Mesenchymal stem cell (in vitro differentiated cells and primary cell): ENCODE data around the gene TRPC6.

Experiments
- DNase-seq: peaks from one replicate; pipeline ENCODE4 v3.0.0-alpha.2; 2013
- H2AFZ ChIP-seq: one replicate; pipeline ENCODE4 v1.6.1; 2013; ENCODE audit warnings: low read depth, mild to moderate bottlenecking, control low read depth, inconsistent platforms, low read length, moderate library complexity
- H2AK5ac ChIP-seq: 2 replicates; pipeline ENCODE4 v1.6.1; 2013; ENCODE audit warnings: low read length, moderate library complexity, mild to moderate bottlenecking, inconsistent platforms; ENCODE audit not compliant: severe bottlenecking
- H2BK120ac ChIP-seq: one replicate; pipeline ENCODE4 v1.6.1; 2013; ENCODE audit warnings: low read depth, mild to moderate bottlenecking, inconsistent platforms, low read length, moderate library complexity
- H2BK12ac ChIP-seq, 2 experiments: one replicate each; pipeline ENCODE4 v1.6.1; 2013; ENCODE audit warnings: inconsistent platforms in 2 of 2, low read length in 2 of 2, mild to moderate bottlenecking in 2 of 2, moderate library complexity in 2 of 2, control low read depth in 1 of 2
- H2BK15ac ChIP-seq: one replicate; pipeline ENCODE4 v1.6.1; 2013; ENCODE audit warnings: mild to moderate bottlenecking, low read depth, inconsistent platforms; ENCODE audit not compliant: poor library complexity, severe bottlenecking
- H2BK5ac ChIP-seq: 2 replicates; pipeline ENCODE4 v1.6.1; 2013; ENCODE audit warnings: low read depth, mild to moderate bottlenecking, low read length, control low read depth, inconsistent platforms; ENCODE audit not compliant: poor library complexity, severe bottlenecking
- H3K14ac ChIP-seq, 2 experiments: one replicate each; pipeline ENCODE4 v1.6.1; 2013; ENCODE audit warnings: inconsistent platforms in 2 of 2, low read length in 2 of 2, control low read depth in 1 of 2, mild to moderate bottlenecking in 1 of 2, moderate library complexity in 1 of 2
- H3K18ac ChIP-seq, 2 experiments: one replicate each; pipeline ENCODE4 v1.6.1; 2013; ENCODE audit warnings: inconsistent platforms in 2 of 2, low read length in 2 of 2, control low read depth in 1 of 2, low read depth in 1 of 2, mild to moderate bottlenecking in 1 of 2
- H3K23ac ChIP-seq, 2 experiments: one replicate each; pipeline ENCODE4 v1.6.1; 2013; ENCODE audit warnings: inconsistent platforms in 2 of 2, low read length in 2 of 2, mild to moderate bottlenecking in 2 of 2, moderate library complexity in 2 of 2, control low read depth in 1 of 2
- H3K27ac ChIP-seq: 2 replicates; pipeline ENCODE4 v1.5.1; 2013; ENCODE audit warnings: mild to moderate bottlenecking, moderate library complexity, low read length, control low read depth, inconsistent platforms; ENCODE audit not compliant: poor library complexity, severe bottlenecking
- H3K27me3 ChIP-seq, 2 experiments: 2 replicates each; pipeline versions ENCODE4 v1.6.1 to v1.7.0; 2013; ENCODE audit warnings: low read length in 2 of 2, mild to moderate bottlenecking in 2 of 2, moderate library complexity in 2 of 2, control low read depth in 1 of 2, inconsistent platforms in 1 of 2; ENCODE audit not compliant: control insufficient read depth in 1 of 2, insufficient read depth in 1 of 2
- H3K36me3 ChIP-seq, 2 experiments: 2 replicates each; pipeline versions ENCODE4 v1.6.1 to v1.7.0; 2013; ENCODE audit warnings: low read length in 2 of 2, control low read depth in 1 of 2, inconsistent platforms in 1 of 2, low read depth in 1 of 2, mild to moderate bottlenecking in 1 of 2; ENCODE audit not compliant: insufficient read depth in 2 of 2, control insufficient read depth in 1 of 2
- H3K4ac ChIP-seq, 2 experiments: one replicate each; pipeline ENCODE4 v1.6.1; 2013; ENCODE audit warnings: inconsistent platforms in 2 of 2, low read length in 2 of 2, mild to moderate bottlenecking in 2 of 2, moderate library complexity in 2 of 2, control low read depth in 1 of 2, low read depth in 1 of 2
- H3K4me1 ChIP-seq: 2 replicates; pipeline ENCODE4 v1.6.1; 2013; ENCODE audit warnings: low read depth, low read length, control low read depth; ENCODE audit not compliant: control insufficient read depth, insufficient read depth
- H3K4me2 ChIP-seq: 2 replicates; pipeline ENCODE4 v1.6.1; 2013; ENCODE audit warnings: low read length, mild to moderate bottlenecking, inconsistent platforms; ENCODE audit not compliant: poor library complexity, severe bottlenecking
- H3K4me3 ChIP-seq, 2 experiments: 2 replicates each; pipeline versions ENCODE4 v1.5.1 to v1.7.0; 2013; ENCODE audit warnings: low read length in 2 of 2, mild to moderate bottlenecking in 2 of 2, control low read depth in 1 of 2, low read depth in 1 of 2; ENCODE audit not compliant: insufficient read depth in 1 of 2
- H3K79me1 ChIP-seq: replicated peaks from 2 replicates; pipeline ENCODE4 v1.6.1; 2013; ENCODE audit warnings: mild to moderate bottlenecking, control low read depth, low read length, inconsistent platforms; ENCODE audit not compliant: poor library complexity, severe bottlenecking
- H3K9ac ChIP-seq: 2 replicates; pipeline ENCODE4 v1.7.0; 2013; ENCODE audit warnings: mild to moderate bottlenecking, low read length, moderate library complexity
- H3K9me3 ChIP-seq: 2 replicates; pipeline ENCODE4 v1.7.0; 2013; ENCODE audit warnings: mild to moderate bottlenecking, low read length; ENCODE audit not compliant: control insufficient read depth
- H4K8ac ChIP-seq: one replicate; pipeline ENCODE4 v1.6.1; 2013; ENCODE audit warnings: inconsistent platforms, mild to moderate bottlenecking, low read length, moderate library complexity
- H4K91ac ChIP-seq: one replicate; pipeline ENCODE4 v1.6.1; 2013; ENCODE audit warnings: mild to moderate bottlenecking, low read length, inconsistent platforms
- WGBS: methylation state at CpG from one replicate; pipeline ENCODE4 v1.1.7; 2013; ENCODE audit warnings: mixed read lengths; 5-methylcytosine and 5-hydroxymethylcytosine counted together

Gene TRPC6

DNA sequence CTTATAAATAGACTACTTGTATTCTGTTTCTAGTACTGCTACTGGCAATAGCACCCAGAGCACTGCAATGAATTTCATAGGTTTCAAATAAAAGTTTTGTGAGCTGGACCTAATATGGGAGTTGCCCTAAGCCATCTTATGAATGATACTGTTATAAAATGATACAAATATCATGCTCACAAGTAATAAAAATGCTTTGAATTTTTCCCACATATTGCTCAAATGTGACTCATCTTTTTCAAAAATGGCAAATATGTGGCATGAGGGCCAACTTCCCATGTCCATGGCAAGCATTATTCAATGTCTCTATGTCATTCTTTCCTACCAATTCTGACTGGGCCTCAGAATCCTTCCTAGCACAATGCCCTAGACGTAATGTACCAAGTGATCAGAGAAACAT is 137.6 kb downstream of the TRPC6 start:
- no peak overlapping the region for H2AFZ ChIP-seq
- no peak overlapping the region for H4K91ac ChIP-seq
- H3K9ac ChIP-seq = no peak overlapping the region
- H2AK5ac ChIP-seq = no peak overlapping the region
- H3K9me3 ChIP-seq = no peaks in the 10 kb centered on the region
- H3K27ac ChIP-seq = no peak overlapping the region
- H2BK12ac ChIP-seq = no peak overlapping the region
- H3K23ac ChIP-seq = no peak overlapping the region
- peaks cover 2% of the 10 kb centered on the region for H3K4me1 ChIP-seq
- H3K4me2 ChIP-seq = no peak overlapping the region
- WGBS = no CpG with 5 or more reads among the region's 1 CpG
- H2BK5ac ChIP-seq = no peak overlapping the region
- no peak overlapping the region for H3K4me3 ChIP-seq
- no peak overlapping the region for H4K8ac ChIP-seq
- no peak overlapping the region for H3K14ac ChIP-seq
- H3K36me3 ChIP-seq = no peaks in the 10 kb centered on the region
- H2BK15ac ChIP-seq = no peak overlapping the region
- H3K27me3 ChIP-seq = no peaks in the 10 kb centered on the region
- H3K79me1 ChIP-seq = no peaks in the 10 kb centered on the region
- no peak overlapping the region for H3K18ac ChIP-seq
- DNase-seq = no peak
- no peak overlapping the region for H2BK120ac ChIP-seq
- H3K4ac ChIP-seq = no peak overlapping the region

DNA sequence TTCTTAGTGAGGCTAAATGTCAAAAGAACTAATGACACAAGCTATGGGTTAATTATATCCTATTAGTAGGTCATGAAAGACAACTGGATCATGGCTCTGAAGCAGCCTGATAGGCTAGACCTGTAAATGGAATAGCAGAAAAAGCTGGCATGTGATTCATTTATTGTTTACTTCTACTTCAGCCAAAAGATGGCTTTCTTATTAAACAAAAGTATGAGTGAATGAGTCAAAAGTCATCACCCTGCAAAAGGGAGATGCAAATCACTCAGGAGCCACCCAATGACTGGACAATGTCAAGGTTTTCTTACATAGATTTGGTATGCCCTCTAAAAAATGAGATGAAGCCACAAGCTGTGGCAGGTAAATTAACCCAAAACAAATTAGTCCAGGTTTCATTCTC is 138.0 kb downstream of the TRPC6 start:
- Histone ChIP-seq H4K8ac (no peak overlapping the region), H3K4ac (no peak overlapping the region), H3K27ac (no peak overlapping the region), H3K4me2 (no peak overlapping the region), H2AFZ (no peak overlapping the region), H3K18ac (no peak overlapping the region), H2BK15ac (no peak overlapping the region), H3K4me1 (peaks cover 2% of the 10 kb centered on the region), H2BK120ac (no peak overlapping the region), H2BK5ac (no peak overlapping the region), H3K9me3 (no peaks in the 10 kb centered on the region), H3K27me3 (no peaks in the 10 kb centered on the region), H2AK5ac (no peak overlapping the region), H3K14ac (no peak overlapping the region), H2BK12ac (no peak overlapping the region), H3K9ac (no peak overlapping the region), H3K23ac (no peak overlapping the region), H3K4me3 (no peak overlapping the region), H3K36me3 (no peaks in the 10 kb centered on the region), H3K79me1 (no peaks in the 10 kb centered on the region), H4K91ac (no peak overlapping the region)
- no peak for DNase-seq

DNA sequence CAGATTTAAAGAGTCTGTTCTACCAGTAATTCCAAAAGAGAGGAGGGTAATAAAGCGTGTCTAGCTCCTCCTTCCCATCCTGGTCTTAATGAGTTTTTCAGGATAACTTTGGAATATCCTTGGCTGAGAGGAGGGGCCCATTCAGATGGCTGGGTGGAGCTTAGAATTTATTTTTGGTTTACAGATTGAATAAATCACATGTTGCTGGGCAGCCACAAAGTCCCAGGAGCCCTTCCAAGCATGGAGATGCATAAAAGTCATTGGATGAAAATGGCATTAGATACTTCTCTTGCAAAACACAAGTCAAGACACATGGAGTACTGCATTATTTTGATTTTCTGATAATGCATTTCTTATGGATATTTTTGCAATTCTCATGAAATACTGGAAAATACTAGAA is 139.0 kb downstream of the TRPC6 start:
- no peak overlapping the region for H3K4ac ChIP-seq
- no peak overlapping the region for H3K23ac ChIP-seq
- no peaks in the 10 kb centered on the region for H3K79me1 ChIP-seq
- H2BK12ac ChIP-seq = no peak overlapping the region
- no peak overlapping the region for H2BK5ac ChIP-seq
- 92% methylated on average over 1 of the region's 1 CpG for WGBS
- no peak overlapping the region for H2BK120ac ChIP-seq
- no peaks in the 10 kb centered on the region for H3K27me3 ChIP-seq
- no peaks in the 10 kb centered on the region for H3K9me3 ChIP-seq
- peaks cover 2% of the 10 kb centered on the region for H3K4me1 ChIP-seq
- H2AK5ac ChIP-seq = no peak overlapping the region
- no peak overlapping the region for H2AFZ ChIP-seq
- no peak overlapping the region for H4K8ac ChIP-seq
- H3K4me2 ChIP-seq = no peak overlapping the region
- H3K4me3 ChIP-seq = no peak overlapping the region
- no peak overlapping the region for H3K27ac ChIP-seq
- no peak overlapping the region for H3K9ac ChIP-seq
- DNase-seq = no peak
- H3K36me3 ChIP-seq = no peaks in the 10 kb centered on the region
- H3K14ac ChIP-seq = no peak overlapping the region
- H3K18ac ChIP-seq = no peak overlapping the region
- H4K91ac ChIP-seq = no peak overlapping the region
- H2BK15ac ChIP-seq = no peak overlapping the region

DNA sequence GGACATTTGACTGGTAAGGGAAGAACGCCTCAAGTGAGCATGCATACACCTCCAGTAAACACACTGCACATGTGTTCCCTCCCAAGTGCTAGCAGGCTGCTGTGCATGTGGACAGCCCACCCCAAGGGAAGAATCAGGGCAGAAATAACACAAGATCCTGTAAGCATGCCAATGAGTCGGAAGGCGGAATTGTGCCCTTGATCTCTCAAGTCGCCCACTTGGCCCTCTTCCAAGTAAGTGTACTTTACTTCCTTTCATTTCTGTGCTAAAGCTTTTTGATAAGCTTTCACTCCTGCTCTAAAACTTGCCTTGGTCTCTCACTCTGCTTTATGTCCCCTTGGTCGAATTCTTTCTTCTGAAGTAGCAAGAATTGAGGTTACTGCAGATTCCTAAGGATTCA is 139.6 kb downstream of the TRPC6 start:
- Histone ChIP-seq H3K14ac (no peak overlapping the region), H2BK120ac (no peak overlapping the region), H2AFZ (no peak overlapping the region), H3K27me3 (no peaks in the 10 kb centered on the region), H2BK5ac (no peak overlapping the region), H3K4me1 (peaks cover 2% of the 10 kb centered on the region), H2BK15ac (no peak overlapping the region), H2AK5ac (no peak overlapping the region), H4K8ac (no peak overlapping the region), H2BK12ac (no peak overlapping the region), H4K91ac (no peak overlapping the region), H3K23ac (no peak overlapping the region), H3K27ac (no peak overlapping the region), H3K9me3 (no peaks in the 10 kb centered on the region), H3K9ac (no peak overlapping the region), H3K18ac (no peak overlapping the region), H3K4me2 (no peak overlapping the region), H3K79me1 (no peaks in the 10 kb centered on the region), H3K36me3 (no peaks in the 10 kb centered on the region), H3K4me3 (no peak overlapping the region), H3K4ac (no peak overlapping the region)
- 87% methylated on average over 5 of the region's 5 CpGs for WGBS
- DNase-seq = no peak
